Stimulated activated CD4-positive, alpha-beta T cell treated with anti-CD3 and anti-CD28 coated beads, Interleukin-4, amount 100 ng/mL, for 48 hours (primary cell): ENCODE measurements around the gene WFIKKN1.
"Not testable (repeated sequence)": the region's sequence is repeated elsewhere in the genome, so short reads cannot be mapped to it uniquely, and the experiment has no call there.

Source experiments
- DNase-seq, 2 donors: peaks; one replicate each; pipeline ENCODE4 v3.0.0-alpha.2; 2020; ENCODE audit warnings: low read depth in 2 of 2

Gene WFIKKN1

GRCh38 chr16:595942-596735 lies 34.6 kb upstream of the WFIKKN1 start:
- no peak for DNase-seq

GRCh38 chr16:596736-597060 lies 34.1 kb upstream of the WFIKKN1 start:
- no peak for DNase-seq

- not testable (repeated sequence) for DNase-seq
Measured at GRCh38 chr16:597655-598054, 33.1 kb upstream of the WFIKKN1 start.

- DNase-seq, result no peak
Measured at GRCh38 chr16:598823-599739, 31.7 kb upstream of the WFIKKN1 start.

- no peak for DNase-seq
Measured at GRCh38 chr16:600781-601180, 30.0 kb upstream of the WFIKKN1 start.

GRCh38 chr16:603933-604332 lies 26.9 kb upstream of the WFIKKN1 start:
- DNase-seq, result no peak

GRCh38 chr16:606656-607307 lies 24.0 kb upstream of the WFIKKN1 start:
- no peak for DNase-seq

- peak; percentile 44 to 49 for DNase-seq
Measured at GRCh38 chr16:608019-608418, 22.8 kb upstream of the WFIKKN1 start.

- DNase-seq, result no peak
Measured at GRCh38 chr16:609316-609715, 21.5 kb upstream of the WFIKKN1 start.

- no peak for DNase-seq
Measured at GRCh38 chr16:609984-610383, 20.8 kb upstream of the WFIKKN1 start.

GRCh38 chr16:610513-611381 lies 20.0 kb upstream of the WFIKKN1 start:
- DNase-seq, result peak; percentile 61 to 66

GRCh38 chr16:615122-615521 lies 15.7 kb upstream of the WFIKKN1 start:
- DNase-seq, result no peak

- DNase-seq, result no peak
Measured at GRCh38 chr16:616733-617586, 13.8 kb upstream of the WFIKKN1 start.

GRCh38 chr16:617855-618254 lies 12.9 kb upstream of the WFIKKN1 start:
- DNase-seq, result no peak

- no peak for DNase-seq
Measured at GRCh38 chr16:619476-620100, 11.2 kb upstream of the WFIKKN1 start.

- no peak for DNase-seq
Measured at GRCh38 chr16:620700-621525, 9.9 kb upstream of the WFIKKN1 start.

- no peak for DNase-seq
Measured at GRCh38 chr16:621526-622105, 9.2 kb upstream of the WFIKKN1 start.

GRCh38 chr16:622920-623280 lies 7.9 kb upstream of the WFIKKN1 start:
- no peak for DNase-seq

- no peak for DNase-seq
Measured at GRCh38 chr16:624526-625070, 6.2 kb upstream of the WFIKKN1 start.
